Stimulated activated CD8-positive, alpha-beta memory T cell treated with anti-CD3 and anti-CD28 coated beads, Interleukin-15, amount 100 ng/mL, for 4 hours (primary cell): Measurements from ENCODE around the gene AK8.
"Not testable (repeated sequence)": the region's sequence is repeated elsewhere in the genome, so short reads cannot be mapped to it uniquely, and the experiment has no call there.

Experiments used
- DNase-seq, 2 donors: peaks; one replicate each; pipeline ENCODE4 v3.0.0-alpha.2; 2020; ENCODE audit warnings: low read depth in 2 of 2

AK8 gene

DNA sequence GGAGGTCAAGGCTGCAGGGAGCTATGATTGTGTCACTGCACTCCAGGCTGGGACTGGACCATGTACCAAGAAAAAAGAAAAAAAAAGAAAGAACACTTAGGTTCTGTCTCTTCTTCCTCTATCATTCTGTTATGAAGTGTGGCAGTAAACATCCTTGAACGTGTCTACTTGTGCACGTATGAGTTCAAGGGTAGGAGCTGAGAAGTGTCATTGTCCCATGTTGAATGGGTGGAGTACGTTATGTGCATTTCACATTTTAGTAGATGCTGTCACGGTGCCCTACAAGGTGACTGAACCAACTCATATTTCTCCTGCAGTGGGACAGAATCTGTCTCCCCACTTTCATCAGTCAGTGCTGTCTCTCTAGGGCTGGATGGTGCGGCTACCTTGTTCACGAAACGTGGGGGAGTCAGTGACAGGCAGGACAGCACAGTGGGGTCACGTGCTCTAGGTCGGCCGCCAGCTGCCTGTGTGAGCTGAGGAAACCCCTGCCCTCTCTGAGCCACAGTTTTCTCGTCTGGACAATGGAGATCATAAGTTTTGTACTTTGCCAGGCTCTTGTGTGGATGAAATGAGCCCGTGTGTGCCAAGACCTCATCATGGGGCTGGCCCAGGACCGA, 160.6 kb downstream of the AK8 start:
- no peak for DNase-seq

DNA sequence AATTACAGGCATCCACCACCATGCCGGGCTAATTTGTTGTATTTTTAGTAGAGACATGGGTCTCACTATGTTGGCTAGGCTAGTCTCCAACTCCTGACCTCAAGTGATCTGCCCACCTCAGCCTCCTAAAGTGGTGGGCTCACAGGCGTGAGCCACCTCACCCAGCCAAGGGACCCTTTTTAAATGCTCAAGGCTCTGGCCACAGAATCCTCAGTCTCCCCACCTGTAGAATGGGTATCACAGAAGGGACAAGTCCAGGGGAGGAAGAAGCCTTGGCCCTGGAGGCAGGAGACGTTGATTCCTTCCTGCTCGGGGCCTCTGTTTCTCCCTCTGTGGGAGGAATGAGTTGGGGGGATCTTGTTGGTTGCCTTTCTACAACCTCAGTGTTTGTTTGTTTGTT, 162.1 kb downstream of the AK8 start:
- no peak for DNase-seq

DNA sequence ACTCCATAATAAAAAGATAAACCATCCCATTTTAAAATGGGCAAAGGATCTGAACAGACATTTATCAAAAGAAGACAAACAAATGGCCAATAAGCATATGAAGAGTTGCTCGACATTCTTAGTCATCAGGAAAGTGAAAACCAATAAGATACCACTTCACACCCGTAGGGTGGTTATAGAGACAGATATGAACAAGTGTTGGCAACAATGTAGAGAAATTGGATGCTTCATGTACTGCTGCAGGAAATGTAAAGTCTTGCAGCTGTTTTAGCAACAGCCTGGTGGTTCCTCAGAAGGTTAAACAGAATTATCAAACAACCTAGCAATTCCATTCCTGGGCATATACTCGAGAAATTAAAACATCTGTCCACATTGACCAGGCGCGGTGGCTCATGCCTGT, 165.3 kb downstream of the AK8 start:
- no peak for DNase-seq

DNA sequence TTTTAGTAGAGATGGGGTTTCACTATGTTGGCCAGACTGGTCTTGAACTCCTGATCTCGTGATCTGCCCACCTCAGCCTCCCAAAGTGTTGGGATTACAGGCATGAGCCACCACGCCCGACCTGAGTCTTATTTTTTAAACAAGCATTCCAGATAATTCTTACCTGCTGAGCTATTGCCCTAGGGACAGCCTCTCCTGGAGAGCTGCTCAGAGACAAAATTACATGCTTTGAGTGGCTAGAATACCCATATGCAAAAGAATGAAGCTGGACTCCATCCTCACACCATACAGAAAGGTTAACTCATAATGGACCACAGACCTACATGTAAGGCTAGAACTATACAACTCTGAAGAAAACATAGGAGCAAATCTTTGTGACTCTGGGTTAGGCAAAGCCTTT, 166.2 kb downstream of the AK8 start:
- no peak for DNase-seq

DNA sequence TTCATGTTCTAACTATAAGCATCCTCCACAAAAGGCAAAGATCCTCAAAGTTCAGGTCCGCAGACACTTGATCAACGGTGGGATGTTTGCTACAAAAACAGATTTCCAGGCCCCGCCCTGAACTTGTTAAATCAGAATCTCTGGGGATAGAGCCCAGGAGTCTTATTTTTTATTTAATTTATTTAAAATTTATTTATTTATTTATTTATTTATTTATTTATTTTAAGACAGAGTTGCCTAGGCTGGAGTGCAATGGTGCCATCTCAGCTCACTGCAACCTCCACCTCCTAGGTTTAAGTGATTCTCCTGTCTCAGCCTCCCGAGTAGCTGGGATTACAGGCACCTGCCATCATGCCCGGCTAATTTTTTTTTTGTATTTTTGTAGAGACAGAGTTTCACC, 166.9 kb downstream of the AK8 start:
- DNase-seq, result not testable (repeated sequence)

DNA sequence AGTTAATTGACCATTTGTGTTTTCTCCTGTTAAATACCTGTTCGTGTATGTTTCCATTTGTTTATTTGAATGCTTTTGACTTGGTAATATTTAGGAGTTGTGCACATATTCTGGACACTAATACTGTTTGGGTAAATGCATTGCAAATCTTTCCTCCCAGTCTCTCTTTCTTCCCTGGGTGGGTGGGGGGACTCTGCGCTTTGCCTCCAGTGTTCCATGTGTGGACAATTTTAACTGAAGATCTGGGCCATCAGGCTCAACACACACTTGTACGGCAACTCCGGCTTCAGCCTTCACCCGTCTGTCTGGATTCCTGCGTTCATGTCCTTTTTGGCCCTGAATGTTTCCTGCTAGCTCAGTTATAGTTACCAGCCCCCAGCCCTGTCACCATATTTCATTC, 167.8 kb downstream of the AK8 start:
- DNase-seq, result no peak

DNA sequence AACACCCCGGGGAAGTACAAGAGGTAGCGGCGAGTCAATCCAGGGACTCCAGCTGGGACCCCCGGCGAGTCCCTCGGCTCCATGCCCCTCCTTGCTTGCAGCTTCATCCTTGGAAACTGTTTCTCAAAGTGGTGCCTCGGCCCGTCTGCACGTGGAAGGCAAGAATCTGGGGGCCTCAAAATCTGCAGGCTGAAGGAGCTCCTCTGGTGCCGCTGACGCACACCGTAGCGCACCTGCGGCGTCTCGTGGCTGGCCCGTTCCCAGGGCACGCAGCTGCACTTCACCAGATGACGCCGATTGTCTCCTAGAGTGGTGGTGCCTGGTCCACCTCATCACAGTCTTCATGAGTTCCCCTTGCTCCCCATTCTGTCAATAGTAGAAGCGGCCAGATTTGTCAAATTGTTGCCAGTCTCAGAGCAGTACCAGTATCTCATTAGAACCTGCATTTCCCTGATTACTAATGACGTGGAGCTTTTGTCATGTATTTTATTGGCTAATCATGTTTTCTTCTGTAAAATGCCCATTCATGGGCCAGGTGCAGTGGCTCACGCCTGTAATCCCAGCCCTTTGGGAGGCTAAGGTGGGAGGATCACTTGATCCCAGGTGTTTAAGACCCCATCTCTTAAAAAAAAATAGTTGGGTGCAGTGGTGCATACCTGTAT, 169.2 kb downstream of the AK8 start:
- DNase-seq, result no peak

DNA sequence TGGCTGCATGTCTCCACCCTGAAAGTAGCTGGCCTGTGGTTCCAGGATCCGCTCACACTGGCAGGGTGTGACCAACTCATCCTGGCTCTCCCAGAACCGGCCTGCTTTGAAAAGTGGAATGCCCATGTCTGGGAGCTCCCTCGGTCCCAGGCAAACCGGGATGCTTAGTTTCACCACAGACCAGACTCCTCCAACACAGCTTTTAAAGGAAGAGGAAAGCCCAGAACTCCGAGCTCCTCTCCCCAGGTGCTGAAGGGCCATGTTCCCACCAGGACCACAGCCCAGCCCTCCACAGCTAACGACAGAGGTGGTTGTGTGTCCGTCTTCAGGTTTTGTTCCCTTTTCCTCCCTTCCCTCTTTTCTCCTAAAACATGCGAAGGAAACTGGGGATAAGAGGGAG, 169.8 kb downstream of the AK8 start:
- DNase-seq, result no peak

DNA sequence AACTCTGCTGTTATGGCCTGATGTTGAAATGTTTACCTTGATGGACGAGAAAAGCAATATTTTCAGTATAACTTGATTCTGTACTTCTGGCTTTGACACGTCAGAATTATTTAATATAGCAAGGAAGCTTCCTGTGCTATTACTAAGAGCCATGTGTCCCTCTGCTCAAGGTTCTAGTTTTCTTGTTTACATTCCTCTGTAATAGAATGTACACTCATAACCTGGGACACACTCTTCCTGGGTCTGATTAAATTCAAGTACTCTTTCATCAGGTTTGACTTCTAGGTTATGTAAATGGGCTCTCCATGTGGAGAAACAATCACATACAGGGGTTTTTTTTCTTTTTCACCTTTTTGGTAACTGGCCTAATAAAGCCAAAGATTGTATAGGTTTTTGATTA, 174.7 kb downstream of the AK8 start:
- DNase-seq, result no peak

DNA sequence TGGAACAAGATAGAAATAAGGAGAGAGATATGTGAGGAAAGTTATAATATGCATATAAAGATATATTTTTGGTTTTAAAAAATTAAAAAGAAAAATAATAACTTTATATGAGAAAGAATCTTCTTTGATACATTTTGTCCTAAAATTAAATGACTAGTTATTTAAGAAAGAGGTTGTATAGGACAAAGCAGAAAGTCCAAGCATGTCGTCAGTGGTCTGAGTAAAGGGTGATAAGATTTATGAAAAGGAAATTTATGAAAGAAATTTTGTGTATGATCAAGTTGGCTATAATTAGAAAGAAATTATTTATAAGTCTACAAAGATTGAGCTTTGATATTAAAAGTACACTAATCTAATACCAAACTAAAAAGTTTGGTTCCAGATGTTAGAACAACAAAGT, 175.8 kb downstream of the AK8 start:
- no peak for DNase-seq

DNA sequence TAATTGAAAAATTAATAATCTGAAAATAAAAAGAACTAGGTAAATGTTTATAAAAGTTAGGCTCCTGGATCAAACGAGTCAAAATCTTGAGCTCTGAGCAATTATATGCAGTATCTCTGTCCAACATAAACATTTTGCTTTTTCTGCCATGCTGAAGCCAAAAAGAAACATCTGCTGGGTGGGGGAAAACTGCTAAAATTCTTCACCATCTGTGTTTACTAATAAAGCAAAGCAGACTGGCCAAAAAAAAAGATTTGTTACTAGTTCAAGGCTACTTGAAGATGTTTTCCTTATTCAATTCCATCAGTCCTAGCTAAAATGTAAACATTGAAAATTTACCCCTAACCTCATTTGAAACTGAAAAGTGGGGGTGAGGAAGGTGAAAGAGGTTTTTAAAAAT, 178.1 kb downstream of the AK8 start:
- no peak for DNase-seq

DNA sequence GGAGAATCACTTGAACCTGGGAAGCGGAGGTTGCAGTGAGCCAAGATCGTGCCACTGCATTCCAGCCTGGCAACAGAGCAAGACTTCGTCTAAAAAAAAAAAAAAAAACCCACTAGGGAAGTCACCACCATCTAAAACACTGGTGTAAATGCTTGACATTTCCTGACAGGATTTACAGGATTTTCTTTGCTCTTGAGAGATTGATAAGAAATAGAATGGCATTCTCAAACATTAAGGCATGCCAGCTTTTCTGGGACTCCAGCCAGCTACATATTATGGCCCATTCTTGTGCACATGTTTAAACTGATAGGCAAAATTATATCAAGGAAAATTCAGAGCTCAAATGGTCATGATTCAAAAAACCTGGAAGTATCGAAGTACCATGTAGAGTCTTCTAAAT, 179.1 kb downstream of the AK8 start:
- DNase-seq, result no peak

DNA sequence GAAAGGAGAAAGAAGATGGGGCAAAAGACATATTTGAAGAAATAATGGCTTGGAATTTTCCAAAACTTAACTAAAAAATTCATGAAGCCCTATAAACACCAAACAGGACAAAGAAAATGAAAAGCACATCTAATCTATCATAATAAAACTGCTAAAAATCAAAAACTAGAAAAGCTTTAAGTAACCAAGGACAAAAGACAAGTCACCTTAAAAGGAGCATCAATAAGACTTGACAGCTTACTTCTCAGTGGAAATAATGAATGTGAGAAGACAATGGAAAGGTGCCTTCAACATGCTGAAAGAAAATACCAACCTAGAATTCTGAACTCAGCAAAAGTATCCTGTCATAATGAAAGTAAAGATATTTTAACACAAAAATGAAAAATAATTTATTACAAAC, 180.9 kb downstream of the AK8 start:
- DNase-seq, result no peak

DNA sequence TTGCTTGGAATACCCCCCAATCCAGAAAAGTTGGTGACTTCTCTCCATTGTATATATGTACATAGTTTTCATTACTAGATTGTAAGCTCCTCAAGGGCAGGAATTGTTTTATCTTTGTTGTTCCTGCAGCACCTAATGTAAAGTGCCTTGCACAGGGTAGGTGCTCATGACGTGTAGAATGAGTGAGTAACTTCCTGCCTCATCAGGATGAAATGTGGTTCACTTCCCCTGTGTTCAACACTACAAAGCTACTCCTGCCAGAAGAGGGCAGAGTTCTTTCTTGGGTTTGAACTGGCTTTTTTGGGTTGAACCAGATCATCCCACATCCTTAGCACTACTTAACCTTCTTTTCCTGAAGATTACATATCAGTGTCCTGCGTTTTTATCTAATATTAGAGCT, 183.9 kb downstream of the AK8 start:
- no peak for DNase-seq

DNA sequence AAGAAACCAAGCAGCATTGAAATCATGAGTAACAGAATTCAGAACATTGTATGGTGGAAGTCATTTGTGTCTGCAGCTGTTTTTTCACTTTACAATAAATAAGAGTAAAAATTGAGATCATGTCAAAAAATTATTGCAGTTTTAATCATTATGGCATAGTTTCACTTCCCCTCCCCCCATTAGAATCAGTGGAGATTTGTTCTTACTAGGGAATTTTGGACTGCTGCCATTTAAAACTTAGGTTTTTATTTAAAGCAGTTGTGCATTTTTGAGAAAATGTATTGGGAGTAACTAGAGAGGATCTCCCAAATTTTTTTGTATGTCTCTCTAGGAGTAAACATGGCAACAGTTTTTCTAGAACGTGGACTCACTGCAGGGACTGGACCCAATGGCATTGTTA, 187.4 kb downstream of the AK8 start:
- DNase-seq, result no peak

DNA sequence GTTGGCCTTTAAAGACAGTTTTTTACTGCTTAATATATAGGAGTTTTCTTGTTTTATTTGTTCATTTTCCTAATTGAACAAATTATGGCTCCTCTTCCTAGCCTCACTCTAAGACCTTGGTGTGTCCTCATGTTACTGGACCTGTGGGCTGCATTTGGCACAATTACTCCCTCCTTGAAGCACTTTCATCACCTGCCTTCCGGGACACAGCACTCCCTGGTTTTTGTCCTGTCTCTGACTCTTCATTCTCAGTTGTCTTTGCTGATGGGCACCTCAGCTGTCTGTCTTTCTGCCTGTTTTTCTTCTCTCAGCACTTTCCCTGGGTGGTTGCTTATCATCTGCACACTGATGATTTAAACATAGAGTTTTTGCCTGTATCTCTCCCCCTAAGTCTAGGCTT, 194.2 kb downstream of the AK8 start:
- no peak for DNase-seq

DNA sequence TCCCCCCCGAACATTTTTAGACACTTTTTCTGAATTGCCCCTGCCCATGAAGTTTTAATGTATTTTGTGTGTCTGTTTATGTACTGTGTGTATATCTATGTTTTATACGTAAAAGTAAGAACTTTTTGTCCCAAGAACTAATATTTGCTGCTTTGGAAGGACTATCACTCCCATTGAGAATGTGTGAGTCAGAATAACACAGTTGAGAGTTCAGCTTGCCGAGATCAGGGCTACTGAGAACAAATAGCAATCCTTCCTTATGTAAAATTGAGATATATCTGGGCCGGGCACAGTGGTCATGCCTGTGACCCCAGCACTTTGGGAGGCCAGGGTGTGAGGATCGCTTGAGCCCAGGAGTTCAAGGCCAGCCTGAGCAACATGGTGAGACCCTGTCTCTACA, 196.5 kb downstream of the AK8 start:
- DNase-seq, result no peak

DNA sequence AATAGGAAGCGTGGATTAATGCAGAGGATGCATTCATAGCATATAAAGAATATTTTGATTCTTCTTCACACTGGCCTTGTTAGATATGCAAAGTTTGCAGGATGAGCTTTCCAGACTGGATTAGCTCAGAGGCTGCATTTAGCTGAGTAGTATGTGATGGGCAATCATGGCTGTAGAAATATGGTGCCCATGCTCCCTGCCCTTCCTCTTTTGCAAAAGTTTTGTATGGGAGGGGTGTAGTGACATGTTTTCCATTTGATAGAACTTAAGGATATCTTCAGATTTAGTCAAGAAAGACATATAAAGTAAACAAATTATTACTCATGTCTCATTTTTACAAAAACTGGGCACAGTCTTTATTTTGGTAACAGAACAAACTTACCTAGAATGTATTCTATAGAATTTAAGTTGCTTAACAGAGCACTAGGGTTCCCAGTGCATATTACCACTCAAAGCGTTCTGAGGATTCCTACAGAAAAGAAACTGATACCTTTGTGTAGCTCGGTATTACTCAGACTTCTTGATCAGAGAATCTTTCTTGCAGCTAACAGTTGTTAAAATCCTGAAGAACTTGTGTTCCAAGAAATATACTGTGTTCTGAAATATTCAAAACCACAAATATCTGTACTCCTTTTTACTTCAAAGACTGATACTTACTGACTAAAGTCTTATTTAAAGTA, 198.0 kb downstream of the AK8 start:
- DNase-seq, result no peak

DNA sequence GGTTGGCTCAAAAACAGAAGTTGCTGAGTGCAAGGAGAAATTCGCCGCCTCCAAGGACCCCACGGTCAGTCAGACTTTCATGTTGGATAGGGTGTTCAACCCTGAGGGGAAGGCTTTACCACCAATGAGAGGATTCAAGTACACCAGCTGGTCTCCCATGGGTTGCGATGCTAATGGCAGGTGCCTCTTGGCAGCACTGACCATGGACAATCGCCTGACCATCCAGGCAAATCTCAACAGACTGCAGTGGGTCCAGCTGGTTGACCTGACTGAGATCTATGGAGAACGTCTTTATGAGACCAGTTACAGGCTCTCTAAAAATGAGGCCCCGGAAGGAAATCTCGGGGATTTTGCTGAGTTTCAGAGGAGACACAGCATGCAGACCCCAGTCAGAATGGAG, 200.1 kb downstream of the AK8 start:
- DNase-seq, result no peak
